ENCODE measurements around the gene CHRNA4.
"Not testable (repeated sequence)": the region's sequence is repeated elsewhere in the genome, so short reads cannot be mapped to it uniquely, and the experiment has no call there.

Gene CHRNA4

DNA sequence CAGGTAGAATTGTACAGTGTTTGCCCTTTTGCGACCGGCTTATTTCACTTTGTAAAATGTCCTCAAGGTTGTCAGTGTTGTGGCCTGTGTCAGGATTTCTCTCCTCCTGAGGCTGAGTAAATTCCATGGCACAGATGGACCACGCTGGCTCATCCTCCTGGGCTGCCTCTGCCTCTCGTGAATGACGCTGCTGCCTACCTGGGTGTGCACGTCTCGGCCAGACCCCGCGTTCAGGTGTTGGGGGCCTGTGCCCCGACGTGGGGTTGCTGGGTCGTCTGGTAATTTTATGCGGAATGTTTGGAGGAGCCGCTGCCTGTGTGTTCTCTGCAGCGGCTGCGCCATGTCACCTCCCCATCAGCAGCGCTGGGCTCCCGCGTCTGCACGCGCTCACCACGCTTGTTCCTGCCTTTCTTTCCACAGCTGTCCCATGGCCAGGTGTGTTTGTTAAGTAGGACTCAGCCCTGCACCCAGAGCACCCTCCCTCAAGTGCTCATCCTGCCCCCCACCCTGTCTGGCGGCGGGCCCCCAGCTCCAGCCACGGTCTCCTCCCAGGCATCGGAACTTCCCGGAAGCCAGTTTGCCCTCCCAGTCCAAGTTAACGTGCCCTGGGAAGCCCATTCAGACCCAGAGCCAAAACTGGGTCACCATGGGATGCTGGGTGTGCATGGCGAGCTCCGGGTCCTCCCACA, 36.1 kb upstream of the CHRNA4 start:
- DNase-seq = no peak

DNA sequence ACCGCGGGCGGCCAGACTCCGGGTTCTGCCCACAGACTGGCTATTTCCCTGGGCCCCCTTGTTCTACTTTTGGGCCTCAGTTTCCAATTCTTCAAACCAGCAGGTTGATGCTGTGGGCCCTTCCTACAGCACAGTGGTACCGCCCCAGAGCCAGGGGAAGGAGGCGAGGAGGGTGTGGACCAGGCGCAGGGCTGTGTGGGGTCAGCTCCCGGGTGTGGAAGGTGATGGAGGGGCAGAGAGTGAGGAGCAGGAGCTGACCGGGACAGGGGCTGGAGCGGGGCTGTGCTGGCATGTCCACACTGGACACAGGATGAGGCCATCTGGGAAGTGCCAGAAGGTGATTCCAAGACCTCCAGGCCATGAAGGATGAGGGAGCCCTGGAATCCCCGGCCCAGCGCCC, 35.2 kb upstream of the CHRNA4 start:
- no peak for DNase-seq

DNA sequence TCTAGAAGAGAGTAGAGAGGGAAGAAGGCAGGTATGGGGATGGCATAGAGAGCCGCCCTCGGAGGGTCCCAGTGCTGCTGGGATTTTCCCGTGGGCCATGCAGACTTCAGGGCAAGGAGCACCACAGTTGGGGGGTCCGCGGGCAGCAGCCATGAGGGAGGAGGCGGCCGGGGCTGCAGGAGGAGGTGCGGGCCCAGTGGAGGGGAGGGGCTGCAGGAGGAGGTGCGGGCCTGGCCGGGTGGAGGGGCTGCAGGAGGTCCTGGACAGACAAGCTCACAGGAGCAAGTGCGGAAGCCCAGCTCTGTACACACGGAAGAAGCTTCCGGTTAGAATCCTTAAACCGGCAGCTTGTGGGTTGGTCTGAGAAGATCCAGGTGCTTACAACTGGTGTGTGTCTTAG, 34.6 kb upstream of the CHRNA4 start:
- no peak for DNase-seq

DNA sequence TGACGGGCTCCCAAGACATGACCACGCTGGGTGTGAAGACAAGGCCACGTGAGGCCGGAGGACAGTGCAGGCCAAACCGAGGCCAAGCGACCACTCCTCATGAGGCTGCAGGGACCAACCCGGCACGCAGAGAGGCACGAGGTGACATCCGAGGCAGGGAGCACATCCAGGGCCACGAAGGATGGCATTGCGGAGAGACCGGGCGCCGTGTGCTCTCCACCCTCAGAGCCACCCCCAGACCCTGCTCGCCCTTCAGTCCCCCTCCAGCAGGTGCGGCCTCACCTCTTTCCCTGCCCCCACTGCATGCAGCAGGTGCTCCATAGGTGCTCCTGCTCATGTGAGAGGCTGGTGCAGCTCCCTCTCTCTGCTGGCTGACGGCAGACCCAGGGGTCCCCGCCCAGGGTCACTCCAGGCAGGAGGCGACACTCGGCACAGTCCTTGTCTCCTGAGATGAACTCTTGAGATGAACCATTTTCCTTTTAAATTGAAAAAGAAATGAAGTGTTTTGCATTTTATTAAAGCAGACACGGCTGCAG, 33.8 kb upstream of the CHRNA4 start:
- DNase-seq = no peak

DNA sequence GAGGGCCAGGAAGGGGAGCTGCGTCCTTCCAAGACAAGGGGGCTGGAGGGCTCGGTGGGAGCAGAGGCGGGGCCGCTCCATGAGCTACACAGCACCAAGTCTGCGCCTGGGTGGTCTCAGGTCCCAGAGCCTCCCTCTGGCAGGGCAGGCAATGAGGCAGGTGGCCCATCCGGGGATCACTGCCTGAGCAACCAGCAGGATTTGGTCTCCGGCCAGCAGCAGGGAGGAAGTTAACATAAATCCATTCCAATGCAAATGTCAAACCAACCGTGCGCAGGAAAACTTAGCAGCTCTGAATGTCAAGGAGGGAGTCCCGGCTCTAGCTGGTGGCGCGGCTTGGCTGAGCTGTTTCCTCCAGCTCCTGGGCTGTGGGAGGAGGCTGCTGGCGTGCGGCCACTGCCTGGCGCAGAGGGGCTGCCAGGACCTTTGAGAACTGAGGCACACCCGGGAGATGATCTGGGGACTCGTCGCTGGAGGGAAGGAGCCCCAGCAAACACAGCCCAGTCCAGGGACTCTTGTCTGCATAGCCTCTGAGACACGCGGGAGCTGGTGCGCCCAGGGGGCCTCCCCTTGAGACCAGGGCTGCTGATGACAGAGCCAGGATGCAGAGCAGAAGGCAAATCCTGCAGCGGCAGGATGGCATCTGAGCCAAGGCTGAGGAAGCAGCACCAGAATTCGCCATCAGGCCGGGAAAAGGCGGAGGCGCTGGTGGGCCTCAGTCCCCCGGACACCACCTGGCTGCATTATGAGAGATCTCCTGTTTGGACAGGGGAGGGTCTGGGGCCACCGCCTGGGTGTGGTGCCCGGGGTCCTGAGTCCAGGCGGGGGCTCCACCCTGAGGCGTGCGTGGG, 33.1 kb upstream of the CHRNA4 start:
- DNase-seq = no peak

DNA sequence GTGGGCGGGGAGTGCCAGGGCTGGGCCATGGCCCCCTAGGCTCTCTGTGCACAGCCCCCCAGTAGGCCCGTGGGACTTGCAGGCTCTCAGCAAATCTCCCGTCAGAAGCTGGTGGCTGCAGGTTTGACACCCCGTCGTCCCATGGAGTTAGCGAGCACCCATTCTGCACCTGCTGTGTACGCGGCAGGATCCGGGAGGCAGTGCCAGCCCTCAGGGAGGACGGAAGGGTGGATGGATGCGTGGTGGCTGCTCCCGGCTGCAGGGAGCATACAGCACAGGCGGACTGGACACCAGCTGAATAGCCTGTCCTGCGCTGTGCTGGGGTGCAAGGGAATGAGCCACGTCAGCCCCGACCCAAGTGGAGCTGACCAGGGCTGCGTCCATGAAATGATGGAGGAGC, 32.4 kb upstream of the CHRNA4 start:
- no peak for DNase-seq

DNA sequence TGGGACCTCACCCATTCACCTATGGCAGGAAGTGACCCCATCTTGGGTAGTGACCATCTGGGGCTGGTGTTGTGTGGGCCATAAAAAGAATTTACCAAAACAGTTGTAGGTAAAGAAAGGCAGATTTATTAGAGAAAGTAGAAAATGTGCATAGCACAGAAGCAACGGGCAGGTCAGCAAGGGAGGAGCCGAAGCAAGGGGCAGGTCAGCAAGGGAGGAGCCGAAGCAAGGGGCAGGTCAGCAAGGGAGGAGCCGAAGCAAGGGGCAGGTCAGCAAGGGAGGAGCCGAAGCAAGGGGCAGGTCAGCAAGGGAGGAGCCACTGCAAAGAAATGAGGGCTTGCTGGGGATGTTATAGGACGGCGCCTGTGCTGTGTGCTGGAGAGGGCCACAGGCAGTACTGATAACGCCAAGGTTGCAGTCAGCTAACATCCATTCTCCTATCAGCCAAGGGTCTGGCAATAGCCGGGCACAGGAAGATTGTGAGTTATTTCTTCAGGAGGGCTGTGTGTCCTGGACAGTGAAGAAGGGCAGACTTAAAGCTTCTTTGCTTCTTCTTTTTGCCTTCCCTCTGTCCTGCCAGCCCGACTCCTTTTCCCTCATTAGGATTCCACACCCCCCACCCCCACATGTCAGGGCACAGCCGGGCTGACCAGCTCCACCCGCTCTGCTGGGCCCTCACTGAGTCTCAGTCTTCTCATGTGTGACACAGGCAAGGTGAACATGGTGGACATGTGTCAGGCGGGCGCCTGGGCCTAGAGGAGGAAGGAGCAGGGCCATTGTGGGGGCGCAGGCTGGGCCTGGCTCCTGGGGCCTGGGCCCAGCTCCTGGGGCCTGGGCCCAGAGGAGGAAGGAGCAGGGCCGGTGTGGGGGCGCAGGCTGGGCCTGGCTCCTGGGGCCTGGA, 31.6 kb upstream of the CHRNA4 start:
- no peak for DNase-seq

DNA sequence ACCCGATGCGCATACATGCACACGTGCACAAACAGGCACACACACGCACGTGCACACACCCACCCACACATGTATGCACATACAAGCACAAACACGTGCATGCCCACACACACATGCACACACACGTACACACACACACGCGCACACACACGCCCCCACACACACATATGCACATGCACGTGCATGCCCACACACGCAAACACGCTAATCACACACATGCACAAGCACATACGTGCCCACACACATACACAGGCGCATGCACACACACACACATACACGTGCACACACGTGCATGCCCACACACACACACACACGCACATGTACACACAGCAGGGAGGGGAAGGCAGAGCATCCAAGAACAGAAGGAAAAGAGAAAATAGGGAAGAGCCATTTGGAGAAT, 26.8 kb upstream of the CHRNA4 start:
- DNase-seq = no peak

DNA sequence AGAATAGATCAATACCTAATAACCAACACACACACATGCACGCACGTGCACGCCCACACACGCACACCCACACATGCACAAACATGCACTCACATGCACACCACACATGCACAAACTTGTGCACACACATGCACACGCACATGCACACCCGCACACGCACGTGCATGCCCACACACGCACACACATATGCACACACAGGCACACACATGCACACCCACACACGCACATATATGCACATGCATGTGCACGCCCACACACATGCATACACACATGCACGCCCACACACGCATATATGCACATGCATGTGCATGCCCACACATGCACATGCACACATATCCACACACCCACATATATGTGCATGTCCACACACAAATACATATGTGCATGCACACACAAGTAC, 26.2 kb upstream of the CHRNA4 start:
- DNase-seq = no peak

DNA sequence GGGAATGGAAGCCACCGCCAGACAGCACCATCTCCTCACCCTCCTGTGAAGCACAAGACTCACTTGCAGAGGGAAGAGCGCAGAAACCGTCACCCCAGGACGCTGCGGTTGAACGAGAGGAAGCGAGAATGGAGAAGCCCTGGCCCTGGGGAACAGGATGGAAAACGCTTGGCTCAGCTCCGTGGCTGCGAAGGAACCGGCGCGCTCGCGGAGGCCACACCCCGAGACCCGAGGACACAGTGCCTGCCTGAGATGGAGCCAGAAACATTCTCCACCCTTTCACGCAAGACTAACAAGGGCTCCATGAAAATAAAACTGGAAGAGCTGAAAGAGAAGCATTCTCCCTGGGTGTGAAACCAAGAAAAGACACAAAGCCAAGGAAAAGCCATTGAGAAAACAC, 25.3 kb upstream of the CHRNA4 start:
- DNase-seq = no peak

DNA sequence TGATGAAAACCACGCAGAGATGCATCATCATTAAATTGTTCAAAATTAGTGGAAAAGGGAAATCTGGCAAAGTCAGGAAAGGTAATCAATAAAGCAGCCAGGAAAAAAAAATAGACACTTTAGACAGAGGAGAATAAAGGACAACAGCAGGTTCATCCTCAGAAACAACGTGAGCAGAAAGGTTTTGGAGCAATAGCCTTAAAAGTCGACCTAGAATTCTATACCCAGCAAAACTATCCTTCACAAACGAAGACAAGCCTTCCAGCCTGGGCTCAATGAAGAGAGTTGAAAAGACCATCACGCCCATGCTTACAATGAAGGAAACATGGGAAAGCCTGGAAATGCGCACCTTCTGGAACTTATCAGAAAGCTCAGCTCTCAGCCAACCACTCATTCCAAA, 24.7 kb upstream of the CHRNA4 start:
- DNase-seq = no peak

DNA sequence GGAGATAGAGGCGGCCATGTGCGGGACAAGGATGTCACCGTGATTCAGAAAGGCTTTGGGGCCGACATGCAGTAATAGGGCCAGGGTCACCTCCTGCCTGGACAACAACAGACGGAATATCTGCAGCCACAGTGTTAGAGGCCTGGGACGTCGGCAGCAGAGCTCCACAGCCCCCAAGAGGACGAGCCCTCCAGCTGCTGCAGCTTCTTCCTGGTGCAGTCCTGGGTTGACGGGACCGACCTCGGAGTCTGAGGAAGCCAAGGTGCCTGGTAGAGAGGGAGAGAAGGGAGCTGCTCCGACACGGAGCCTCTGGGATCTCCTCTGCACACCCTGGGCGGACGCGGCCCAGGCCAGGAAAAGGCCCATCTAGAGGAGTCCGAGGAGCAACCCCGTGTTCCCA, 23.2 kb upstream of the CHRNA4 start:
- no peak for DNase-seq

DNA sequence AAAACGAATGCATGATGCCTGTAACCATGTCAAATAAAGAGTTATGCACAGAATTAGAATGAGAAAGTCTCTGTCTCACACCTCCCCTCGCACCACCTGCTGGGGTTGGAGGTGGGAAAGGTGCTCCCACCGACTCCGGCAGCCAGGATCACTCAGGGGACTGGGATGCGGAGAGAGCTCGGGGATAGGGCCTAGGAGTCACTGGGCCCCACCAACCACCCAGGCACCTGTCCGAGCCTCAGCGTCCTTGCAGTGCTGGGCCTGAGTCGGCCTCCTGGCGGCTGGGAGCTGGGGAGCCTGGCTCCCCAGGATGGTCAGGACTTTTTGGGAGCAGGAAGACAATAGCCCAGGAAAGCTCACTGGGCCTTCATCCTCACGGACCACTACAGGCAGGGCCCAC, 22.4 kb upstream of the CHRNA4 start:
- DNase-seq = no peak

DNA sequence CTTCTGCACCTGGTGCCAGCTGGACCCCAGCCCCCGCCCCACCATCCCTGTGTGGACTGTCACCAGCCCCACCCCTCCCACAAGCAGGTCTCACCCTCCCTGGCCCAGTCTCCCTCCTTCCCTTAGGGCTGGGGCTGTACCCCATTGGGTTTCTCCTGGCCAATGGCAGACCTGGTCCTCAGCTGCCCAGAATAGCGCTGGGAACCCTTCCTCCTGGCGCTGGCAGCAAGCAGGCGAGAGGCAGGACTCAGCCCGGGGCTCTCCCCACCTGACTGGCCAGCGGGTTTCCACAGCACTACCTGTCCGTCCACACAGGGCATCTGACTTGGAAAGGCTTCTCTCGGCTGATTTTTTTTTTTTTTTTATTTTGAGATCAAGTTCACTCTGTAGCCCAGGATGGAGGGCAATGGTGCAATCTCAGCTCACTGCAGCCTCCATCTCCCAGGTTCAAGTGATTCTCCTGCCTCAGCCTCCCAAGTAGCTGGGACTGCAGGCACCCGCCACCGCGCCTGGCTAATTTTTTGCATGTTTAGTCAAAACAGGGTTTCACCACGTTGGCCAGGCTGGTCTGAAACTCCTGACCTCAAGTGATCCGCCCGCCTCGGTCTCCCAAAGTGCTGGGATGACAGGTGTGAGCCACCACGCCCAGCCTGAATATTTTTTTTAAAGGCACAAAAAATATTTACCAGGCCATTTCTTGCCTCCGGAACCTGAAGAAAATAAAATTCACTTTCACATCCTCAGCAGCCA, 21.6 kb upstream of the CHRNA4 start:
- no peak for DNase-seq

DNA sequence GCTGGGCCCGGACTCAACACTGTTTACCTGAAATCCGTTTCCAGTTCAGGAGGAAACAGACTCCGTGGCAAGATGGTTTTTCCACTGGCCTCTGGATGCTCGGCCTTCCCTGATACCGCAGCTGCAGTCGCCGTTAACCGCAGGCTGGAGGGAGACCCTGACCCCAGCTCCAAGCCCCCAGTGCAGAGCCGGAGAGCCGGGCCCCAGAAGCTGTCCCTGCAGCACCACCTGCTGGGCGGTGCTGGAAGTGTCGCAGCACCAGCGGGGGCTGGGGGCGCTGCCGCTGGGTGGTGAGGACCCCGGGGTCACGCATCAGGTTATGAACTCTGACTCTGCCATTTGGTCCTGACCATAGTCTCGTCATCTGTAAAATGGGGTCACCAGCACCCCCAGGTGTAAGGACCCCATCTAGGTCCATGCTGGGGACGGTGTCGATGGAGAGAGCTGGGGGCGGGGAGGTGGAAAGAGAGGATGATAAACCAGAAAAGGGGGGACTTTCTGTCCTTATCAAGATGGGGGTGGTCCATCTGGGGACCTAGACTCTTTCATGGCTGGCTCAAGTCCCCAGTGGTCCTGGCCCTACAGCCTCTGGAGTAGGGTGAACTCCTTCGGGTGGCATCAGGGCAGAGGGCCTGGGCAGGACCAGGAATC, 20.8 kb upstream of the CHRNA4 start:
- no peak for DNase-seq

DNA sequence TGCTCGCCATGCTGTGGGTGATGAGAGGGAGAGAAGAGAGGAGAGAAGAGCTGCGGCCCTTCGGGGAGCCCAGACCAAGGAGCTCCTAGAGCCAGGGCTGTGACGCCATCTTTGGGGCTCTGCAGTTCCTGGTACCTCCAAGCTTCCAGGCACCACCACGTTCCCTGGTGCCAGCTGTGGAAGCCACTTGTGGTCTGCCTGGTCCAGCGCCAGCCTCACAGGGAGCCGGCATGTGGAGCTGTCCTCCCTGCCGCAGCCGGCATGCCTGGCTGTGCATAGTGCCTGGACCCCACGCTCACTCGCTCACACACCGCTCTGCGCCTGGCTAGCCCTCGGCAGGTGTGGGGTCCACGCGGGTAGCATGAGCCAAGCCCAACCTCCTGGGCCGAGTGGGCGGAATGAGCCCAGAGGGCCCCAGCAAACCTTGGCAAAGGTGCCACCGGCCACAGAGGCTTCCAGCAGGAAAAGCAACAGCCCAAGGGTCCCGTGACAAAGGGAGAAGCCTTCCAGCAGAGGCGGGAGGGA, 19.3 kb upstream of the CHRNA4 start:
- DNase-seq = no peak

DNA sequence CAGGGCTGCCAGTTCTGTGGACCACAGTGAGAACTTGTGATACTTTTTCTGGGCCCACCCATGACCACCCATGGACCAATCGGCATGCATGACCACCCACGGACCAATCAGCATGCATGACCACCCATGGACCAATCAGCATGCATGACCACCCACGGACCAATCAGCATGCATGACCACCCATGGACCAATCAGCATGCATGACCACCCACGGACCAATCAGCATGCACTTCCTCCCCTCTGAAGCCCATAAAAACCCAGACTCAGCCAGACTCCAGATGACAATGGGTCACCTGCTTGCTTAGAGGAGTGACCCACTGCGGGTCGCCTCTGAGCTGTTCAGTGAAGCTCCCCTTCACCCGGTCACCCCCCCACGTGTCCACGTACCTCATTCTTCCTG, 18.7 kb upstream of the CHRNA4 start:
- DNase-seq = not testable (repeated sequence)

DNA sequence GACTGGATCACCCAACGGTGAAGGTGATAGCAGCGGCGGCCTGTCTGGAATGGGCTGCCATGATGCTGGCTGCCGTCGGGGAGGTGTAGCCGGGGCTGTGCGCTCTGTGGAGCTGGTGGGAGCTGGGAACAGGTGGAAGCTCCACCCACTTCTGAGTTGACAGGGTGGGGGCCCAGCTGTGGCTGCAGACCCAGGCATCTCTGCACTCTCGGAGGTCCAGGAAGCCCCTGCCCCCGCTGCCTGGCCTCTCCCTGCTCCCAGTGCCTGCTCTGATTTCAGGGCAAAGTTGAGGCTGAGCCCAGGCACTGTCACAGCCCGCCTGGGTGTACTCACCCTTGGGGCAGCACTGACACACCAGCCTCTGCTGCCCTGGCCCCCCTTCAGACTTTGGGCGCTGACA, 18.1 kb upstream of the CHRNA4 start:
- DNase-seq = no peak

DNA sequence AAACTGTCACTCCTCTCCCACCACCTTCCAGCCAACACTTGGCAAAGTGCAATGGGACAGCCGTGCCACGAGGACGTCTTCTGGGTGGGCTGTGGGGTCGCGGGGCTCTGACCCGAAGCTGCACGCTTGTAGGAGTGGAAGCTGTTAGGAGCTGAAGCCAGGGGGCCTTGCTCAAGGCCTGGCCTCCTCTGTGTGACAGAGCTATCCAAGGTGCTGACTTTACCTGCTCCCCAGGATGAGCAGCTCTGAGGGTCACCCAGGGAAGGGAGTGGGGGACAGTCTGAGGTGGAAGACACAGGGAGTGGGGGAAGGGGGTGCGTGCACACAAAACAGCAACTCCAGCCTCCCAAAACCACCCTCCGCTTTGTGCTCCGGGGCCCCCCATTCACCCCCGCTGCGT, 17.5 kb upstream of the CHRNA4 start:
- DNase-seq = no peak

DNA sequence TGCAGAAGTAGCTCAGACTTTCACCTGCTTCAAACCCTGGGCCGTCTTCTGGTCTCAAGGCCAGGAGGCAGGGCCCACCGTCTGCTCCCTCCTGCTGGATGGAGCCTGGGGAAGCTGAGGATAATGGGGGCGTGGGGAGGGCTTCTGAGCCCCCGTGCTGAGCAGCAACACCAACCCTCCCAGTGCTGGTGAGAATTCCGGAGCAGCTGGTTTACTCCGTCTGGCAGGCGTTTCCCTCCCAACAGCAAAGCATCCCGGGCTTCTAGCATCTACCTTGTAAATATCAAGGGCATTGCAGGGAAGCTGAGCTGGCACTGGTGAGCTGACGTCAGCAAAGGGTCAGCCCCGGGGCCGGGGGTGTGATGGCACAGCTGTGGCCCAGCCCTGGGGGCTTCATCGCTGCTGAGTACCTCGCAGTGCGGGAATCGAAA, 16.8 kb upstream of the CHRNA4 start:
- DNase-seq = no peak

DNA sequence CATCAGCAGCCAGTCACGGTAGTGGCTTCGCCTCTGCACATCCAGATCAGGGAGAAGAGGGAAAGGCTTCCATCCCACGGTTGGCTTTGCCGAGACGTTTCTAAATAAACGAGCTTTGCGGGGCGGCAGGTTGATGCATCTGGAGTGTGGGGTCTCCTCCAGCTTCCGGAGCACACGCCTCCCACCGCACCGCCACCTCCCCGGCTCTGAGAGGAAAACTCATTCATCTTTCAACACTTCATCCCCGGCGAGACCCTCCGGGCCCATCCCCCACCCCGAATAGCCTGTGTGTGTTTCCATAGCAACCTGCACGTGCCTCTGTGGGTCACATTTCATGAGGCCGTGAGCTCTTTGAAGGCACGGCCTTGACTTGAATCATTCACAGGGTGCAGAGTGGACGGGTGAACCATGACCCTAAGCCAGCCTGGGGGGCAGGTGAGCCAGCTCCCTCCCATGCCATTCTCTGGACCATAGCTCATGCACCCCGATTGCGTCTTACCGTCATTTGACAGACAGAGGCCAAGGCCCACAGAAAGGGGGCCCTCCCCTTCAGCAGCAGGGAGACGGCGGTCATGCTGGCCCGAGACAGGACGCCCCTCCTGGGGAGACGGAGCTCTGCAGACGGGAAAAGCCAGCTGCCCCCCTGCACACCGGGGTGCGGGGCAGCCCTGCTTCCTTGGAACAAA, 16.2 kb upstream of the CHRNA4 start:
- DNase-seq = no peak

Data from stimulated activated naive CD4-positive, alpha-beta T cell treated with Interleukin-2 at 50 U/mL for 16 hours (primary cell).